ENCODE results near the gene GBP6.

GBP6 gene

GRCh38 chr1:89383185-89383584 is 19.3 kb downstream of the GBP6 start:
- TF ChIP-seq CTCF (conservative IDR thresholded peaks at IDR 0.05; ENCODE audit: low read depth, low read length) = no peak
- H3K36me3 ChIP-seq (ENCODE audit: insufficient read depth) = no peaks in the 10 kb centered on the region
- no peaks in the 10 kb centered on the region for H3K4me1 ChIP-seq (ENCODE audit: low read depth, poor library complexity, severe bottlenecking)
- H3K4me2 ChIP-seq = no peak overlapping the region
- no peak overlapping the region for H2AFZ ChIP-seq (ENCODE audit: low read depth)
- H4K20me1 ChIP-seq (ENCODE audit: insufficient read depth) = no peaks in the 10 kb centered on the region
- no peak overlapping the region for H3K9ac ChIP-seq
- H3K4me3 ChIP-seq (IDR thresholded peaks at IDR 0.05; ENCODE audit: insufficient read depth, low read depth, low read length) = no peak overlapping the region
- no peak overlapping the region for H3K27ac ChIP-seq
- H3K79me2 ChIP-seq (ENCODE audit: insufficient read depth, low read depth) = no peaks in the 10 kb centered on the region
- H3K27me3 ChIP-seq (ENCODE audit: insufficient read depth, low read depth) = no peaks in the 10 kb centered on the region

- Histone ChIP-seq H3K27ac (no peak overlapping the region), H3K4me1 (ENCODE audit: low read depth, poor library complexity, severe bottlenecking) (no peaks in the 10 kb centered on the region), H3K9ac (no peak overlapping the region), H3K27me3 (ENCODE audit: insufficient read depth, low read depth) (no peaks in the 10 kb centered on the region), H3K4me3 (IDR thresholded peaks at IDR 0.05; ENCODE audit: insufficient read depth, low read depth, low read length) (no peak overlapping the region), H3K4me2 (no peak overlapping the region), H3K36me3 (ENCODE audit: insufficient read depth) (no peaks in the 10 kb centered on the region), H3K79me2 (ENCODE audit: insufficient read depth, low read depth) (no peaks in the 10 kb centered on the region), H2AFZ (ENCODE audit: low read depth) (no peak overlapping the region), H4K20me1 (ENCODE audit: insufficient read depth) (no peaks in the 10 kb centered on the region)
- no peak for TF ChIP-seq CTCF (conservative IDR thresholded peaks at IDR 0.05; ENCODE audit: low read depth, low read length)
Observed at GRCh38 chr1:89390707-89391106, 26.8 kb downstream of the GBP6 start.

DNA sequence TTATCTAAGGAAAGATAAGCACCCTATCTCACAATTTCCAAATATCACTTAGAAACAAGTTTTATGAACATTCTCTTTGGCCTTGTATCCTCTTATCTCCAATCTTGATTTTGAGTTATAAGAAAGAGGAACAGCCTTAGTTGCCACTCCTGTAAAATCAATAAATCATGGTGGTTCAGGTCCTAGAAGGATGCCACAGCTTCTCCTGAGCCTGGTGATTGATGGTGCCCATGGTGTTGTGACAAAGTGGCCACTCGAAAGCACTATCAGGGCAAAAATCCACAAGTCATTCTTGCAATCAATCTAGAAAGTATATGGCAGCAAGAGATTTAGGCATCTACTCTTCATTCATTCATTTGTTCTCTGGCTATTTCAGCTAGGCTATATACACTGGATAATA is 27.8 kb downstream of the GBP6 start:
- no peak for TF ChIP-seq CTCF (conservative IDR thresholded peaks at IDR 0.05; ENCODE audit: low read depth, low read length)
- H3K4me2 ChIP-seq = no peak overlapping the region
- H3K4me3 ChIP-seq (IDR thresholded peaks at IDR 0.05; ENCODE audit: insufficient read depth, low read depth, low read length) = no peak overlapping the region
- H3K9ac ChIP-seq = no peak overlapping the region
- no peaks in the 10 kb centered on the region for H3K4me1 ChIP-seq (ENCODE audit: low read depth, poor library complexity, severe bottlenecking)
- no peak overlapping the region for H3K27ac ChIP-seq
- no peaks in the 10 kb centered on the region for H3K79me2 ChIP-seq (ENCODE audit: insufficient read depth, low read depth)
- no peak overlapping the region for H2AFZ ChIP-seq (ENCODE audit: low read depth)
- H4K20me1 ChIP-seq (ENCODE audit: insufficient read depth) = no peaks in the 10 kb centered on the region
- no peaks in the 10 kb centered on the region for H3K27me3 ChIP-seq (ENCODE audit: insufficient read depth, low read depth)
- no peaks in the 10 kb centered on the region for H3K36me3 ChIP-seq (ENCODE audit: insufficient read depth)

DNA sequence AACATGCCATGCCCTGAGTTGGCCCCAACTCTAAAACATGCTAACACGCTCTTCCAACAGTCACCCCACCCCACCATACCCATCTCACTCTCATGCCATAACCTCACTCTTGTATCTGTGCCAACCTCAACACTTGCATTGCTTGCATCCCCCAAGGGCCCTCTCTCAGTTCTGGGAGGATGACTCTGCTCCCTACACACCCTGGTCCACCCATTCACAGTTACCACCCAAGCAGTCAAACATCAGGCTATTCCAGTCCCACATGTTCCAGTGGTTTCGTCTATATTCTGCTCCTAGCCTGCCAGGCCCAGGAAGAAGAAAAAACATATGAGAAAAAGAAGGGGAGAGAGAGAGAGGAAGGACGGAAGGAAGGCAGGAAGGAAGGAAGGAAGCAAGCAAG is 31.0 kb downstream of the GBP6 start:
- Histone ChIP-seq H3K4me2 (no peak overlapping the region), H3K27ac (no peak overlapping the region), H3K4me1 (ENCODE audit: low read depth, poor library complexity, severe bottlenecking) (no peaks in the 10 kb centered on the region), H4K20me1 (ENCODE audit: insufficient read depth) (no peaks in the 10 kb centered on the region), H3K36me3 (ENCODE audit: insufficient read depth) (no peaks in the 10 kb centered on the region), H3K79me2 (ENCODE audit: insufficient read depth, low read depth) (no peaks in the 10 kb centered on the region), H3K4me3 (IDR thresholded peaks at IDR 0.05; ENCODE audit: insufficient read depth, low read depth, low read length) (no peak overlapping the region), H2AFZ (ENCODE audit: low read depth) (no peak overlapping the region), H3K27me3 (ENCODE audit: insufficient read depth, low read depth) (no peaks in the 10 kb centered on the region), H3K9ac (no peak overlapping the region)
- no peak for TF ChIP-seq CTCF (conservative IDR thresholded peaks at IDR 0.05; ENCODE audit: low read depth, low read length)

DNA sequence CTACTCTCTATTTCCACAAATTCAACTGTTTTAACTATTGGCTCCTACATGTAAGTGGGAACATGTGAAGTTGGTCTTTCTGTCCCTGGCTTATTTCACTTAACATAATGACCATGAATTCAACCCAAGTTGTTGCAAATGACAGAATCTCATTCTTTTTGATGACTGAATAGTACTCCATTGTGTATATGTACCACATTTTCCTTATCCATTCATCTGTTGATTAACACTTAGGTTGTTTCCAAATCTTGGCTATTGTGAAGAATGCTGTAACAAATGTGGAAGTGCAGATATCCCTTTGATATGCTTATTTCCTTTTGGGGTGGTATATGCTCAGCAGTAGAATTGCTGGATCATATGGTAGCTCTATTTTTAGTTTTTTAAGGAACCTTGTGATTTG is 33.0 kb downstream of the GBP6 start:
- H3K4me3 ChIP-seq (IDR thresholded peaks at IDR 0.05; ENCODE audit: insufficient read depth, low read depth, low read length) = no peak overlapping the region
- H3K27me3 ChIP-seq (ENCODE audit: insufficient read depth, low read depth) = no peaks in the 10 kb centered on the region
- no peaks in the 10 kb centered on the region for H4K20me1 ChIP-seq (ENCODE audit: insufficient read depth)
- H2AFZ ChIP-seq (ENCODE audit: low read depth) = no peak overlapping the region
- no peak for TF ChIP-seq CTCF (conservative IDR thresholded peaks at IDR 0.05; ENCODE audit: low read depth, low read length)
- no peak overlapping the region for H3K9ac ChIP-seq
- H3K4me2 ChIP-seq = no peak overlapping the region
- H3K4me1 ChIP-seq (ENCODE audit: low read depth, poor library complexity, severe bottlenecking) = no peaks in the 10 kb centered on the region
- H3K79me2 ChIP-seq (ENCODE audit: insufficient read depth, low read depth) = no peaks in the 10 kb centered on the region
- no peaks in the 10 kb centered on the region for H3K36me3 ChIP-seq (ENCODE audit: insufficient read depth)
- H3K27ac ChIP-seq = no peak overlapping the region
